Activated T-cell treated with anti-CD3 and anti-CD28 coated beads, Interleukin-2, amount 50 U/mL, for 24 hours (primary cell): ENCODE measurements around the gene ABL1.
"Not testable (repeated sequence)": the region's sequence is repeated elsewhere in the genome, so short reads cannot be mapped to it uniquely, and the experiment has no call there.

Experiments
- DNase-seq: peaks from one replicate; pipeline ENCODE4 v3.0.0-alpha.2; 2020
- H3K27ac Mint-ChIP-seq: 2 replicates; pipeline ENCODE4 v1.8.0; 2020; ENCODE audit warnings: mild to moderate bottlenecking, mixed read lengths
- H3K27me3 Mint-ChIP-seq: 2 replicates; pipeline ENCODE4 v1.8.0; 2020; ENCODE audit warnings: mixed read lengths
- H3K36me3 Mint-ChIP-seq: 2 replicates; pipeline ENCODE4 v1.8.0; 2020; ENCODE audit warnings: low read depth, mixed read lengths
- H3K4me1 Mint-ChIP-seq: 2 replicates; pipeline ENCODE4 v1.8.0; 2020; ENCODE audit warnings: low read depth, mixed read lengths
- H3K4me3 Mint-ChIP-seq: 2 replicates; pipeline ENCODE4 v1.8.0; 2020; ENCODE audit warnings: mild to moderate bottlenecking, moderate library complexity, mixed read lengths
- H3K9me3 Mint-ChIP-seq: 2 replicates; pipeline ENCODE4 v1.8.0; 2020; ENCODE audit warnings: mixed read lengths

The ABL1 gene

GRCh38 chr9:130834371-130835336, at the start of gene ABL1:
Gene ABL1, plus strand, starts transcription at chr9:130835254. Its CDS starts 193 bp downstream, at chr9:130835447.
- peaks cover 49% of the 10 kb centered on the region for H3K4me1 Mint-ChIP-seq
- no peaks in the 10 kb centered on the region for H3K9me3 Mint-ChIP-seq
- H3K4me3 Mint-ChIP-seq, result peak within 1 kb of the TSS; percentile 92
- no peaks in the 10 kb centered on the region for H3K27me3 Mint-ChIP-seq
- H3K27ac Mint-ChIP-seq, result peak within 1 kb of the TSS; percentile 95
- H3K36me3 Mint-ChIP-seq, result peaks cover 13% of the 10 kb centered on the region
- DNase-seq, result peak; percentile 77

- peaks cover 17% of the 10 kb centered on the region for H3K9me3 Mint-ChIP-seq
- no peak overlapping the region for H3K27ac Mint-ChIP-seq
- peaks cover 17% of the 10 kb centered on the region for H3K36me3 Mint-ChIP-seq
- DNase-seq, result no peak
- peaks cover 3% of the 10 kb centered on the region for H3K4me1 Mint-ChIP-seq
- no peaks in the 10 kb centered on the region for H3K27me3 Mint-ChIP-seq
- H3K4me3 Mint-ChIP-seq, result no peak overlapping the region
Measured at GRCh38 chr9:130785940-130786508, 49.0 kb upstream of the ABL1 start.

GRCh38 chr9:130786526-130786925, 48.5 kb upstream of the ABL1 start:
- Mint-ChIP-seq H3K36me3 (peaks cover 17% of the 10 kb centered on the region), H3K4me1 (peaks cover 3% of the 10 kb centered on the region), H3K27ac (no peak overlapping the region), H3K9me3 (peaks cover 17% of the 10 kb centered on the region), H3K4me3 (no peak overlapping the region), H3K27me3 (no peaks in the 10 kb centered on the region)
- DNase-seq, result no peak

GRCh38 chr9:130789747-130790672, 45.0 kb upstream of the ABL1 start:
- H3K4me1 Mint-ChIP-seq, result peaks cover 4% of the 10 kb centered on the region
- no peak for DNase-seq

GRCh38 chr9:130791303-130791894, 43.7 kb upstream of the ABL1 start:
- DNase-seq, result no peak
- H3K4me1 Mint-ChIP-seq, result peaks cover 4% of the 10 kb centered on the region
- no peak overlapping the region for H3K27ac Mint-ChIP-seq
- no peaks in the 10 kb centered on the region for H3K27me3 Mint-ChIP-seq
- H3K9me3 Mint-ChIP-seq, result peaks cover 17% of the 10 kb centered on the region
- no peak overlapping the region for H3K4me3 Mint-ChIP-seq
- peaks cover 17% of the 10 kb centered on the region for H3K36me3 Mint-ChIP-seq

More at GRCh38 chr9:130789747-130790672, 45.0 kb upstream of the ABL1 start:
- no peaks in the 10 kb centered on the region for H3K27me3 Mint-ChIP-seq
- no peak overlapping the region for H3K4me3 Mint-ChIP-seq
- peaks cover 17% of the 10 kb centered on the region for H3K36me3 Mint-ChIP-seq
- H3K9me3 Mint-ChIP-seq, result peaks cover 17% of the 10 kb centered on the region
- H3K27ac Mint-ChIP-seq, result no peak overlapping the region

- no peak overlapping the region for H3K27ac Mint-ChIP-seq
- peaks cover 10% of the 10 kb centered on the region for H3K36me3 Mint-ChIP-seq
- peaks cover 2% of the 10 kb centered on the region for H3K4me1 Mint-ChIP-seq
- peaks cover 13% of the 10 kb centered on the region for H3K9me3 Mint-ChIP-seq
- no peak for DNase-seq
- no peaks in the 10 kb centered on the region for H3K27me3 Mint-ChIP-seq
- H3K4me3 Mint-ChIP-seq, result no peak overlapping the region
Measured at GRCh38 chr9:130793589-130793988, 41.5 kb upstream of the ABL1 start.

- H3K4me3 Mint-ChIP-seq, H3K27me3 Mint-ChIP-seq, H3K4me1 Mint-ChIP-seq, H3K36me3 Mint-ChIP-seq, H3K27ac Mint-ChIP-seq, DNase-seq, H3K9me3 Mint-ChIP-seq: not testable (repeated sequence)
Measured at GRCh38 chr9:130794021-130794420, 41.0 kb upstream of the ABL1 start.

- not testable (repeated sequence) for H3K4me3 Mint-ChIP-seq, H3K27me3 Mint-ChIP-seq, DNase-seq, H3K4me1 Mint-ChIP-seq, H3K9me3 Mint-ChIP-seq, H3K27ac Mint-ChIP-seq, H3K36me3 Mint-ChIP-seq
Measured at GRCh38 chr9:130794423-130794822, 40.6 kb upstream of the ABL1 start.

GRCh38 chr9:130794923-130795495, 40.0 kb upstream of the ABL1 start:
- Mint-ChIP-seq H3K27me3 (no peaks in the 10 kb centered on the region), H3K4me1 (peaks cover 2% of the 10 kb centered on the region), H3K4me3 (no peak overlapping the region), H3K9me3 (peaks cover 2% of the 10 kb centered on the region), H3K36me3 (no peaks in the 10 kb centered on the region), H3K27ac (no peak overlapping the region)
- DNase-seq, result no peak

- not testable (repeated sequence) for H3K27me3 Mint-ChIP-seq, H3K36me3 Mint-ChIP-seq, H3K4me3 Mint-ChIP-seq, H3K27ac Mint-ChIP-seq, DNase-seq, H3K9me3 Mint-ChIP-seq
- peaks cover 17% of the 10 kb centered on the region for H3K4me1 Mint-ChIP-seq
Measured at GRCh38 chr9:130803116-130803515, 31.9 kb upstream of the ABL1 start.

GRCh38 chr9:130805510-130806326, 29.3 kb upstream of the ABL1 start:
- no peaks in the 10 kb centered on the region for H3K36me3 Mint-ChIP-seq
- H3K9me3 Mint-ChIP-seq, result no peaks in the 10 kb centered on the region
- no peak overlapping the region for H3K4me3 Mint-ChIP-seq
- no peak overlapping the region for H3K27ac Mint-ChIP-seq
- peaks cover 17% of the 10 kb centered on the region for H3K4me1 Mint-ChIP-seq
- DNase-seq, result no peak
- no peaks in the 10 kb centered on the region for H3K27me3 Mint-ChIP-seq

- Mint-ChIP-seq H3K9me3 (no peaks in the 10 kb centered on the region), H3K27ac (no peak overlapping the region)
- no peak for DNase-seq
Measured at GRCh38 chr9:130806327-130806716, 28.7 kb upstream of the ABL1 start.

GRCh38 chr9:130810609-130811136, 24.4 kb upstream of the ABL1 start:
- H3K36me3 Mint-ChIP-seq, result peaks cover 3% of the 10 kb centered on the region
- no peak overlapping the region for H3K27ac Mint-ChIP-seq
- peaks cover 3% of the 10 kb centered on the region for H3K9me3 Mint-ChIP-seq
- H3K27me3 Mint-ChIP-seq, result no peaks in the 10 kb centered on the region
- H3K4me1 Mint-ChIP-seq, result peaks cover 20% of the 10 kb centered on the region
- no peak for DNase-seq
- no peak overlapping the region for H3K4me3 Mint-ChIP-seq

More at GRCh38 chr9:130806327-130806716, 28.7 kb upstream of the ABL1 start:
- no peaks in the 10 kb centered on the region for H3K36me3 Mint-ChIP-seq
- H3K4me1 Mint-ChIP-seq, result peaks cover 17% of the 10 kb centered on the region
- H3K4me3 Mint-ChIP-seq, result no peak overlapping the region
- H3K27me3 Mint-ChIP-seq, result no peaks in the 10 kb centered on the region
